PC-3 (cell line): ENCODE results near the gene PTPRQ. TPM values are rescaled to one million over a fixed set of nuclear protein-coding genes. Genes with fewer than 3 reads are reported as not detected.

Source experiments
- ATAC-seq: fragments of 200-7000 bp; cut with Tn5 transposase; 2 replicates; pipeline ENCODE4 v1.9.1; 2020; ENCODE audit warnings: mild to moderate bottlenecking, moderate library complexity
- BruUV-seq: library from RNA; stranded (reverse); fragments of 400-500 nt; replicated peaks from 2 replicates; lab custom pipeline; 2021; lab: Mats Ljungman, UMichigan
- CTCF ChIA-PET: fragments of 300-600 bp; sonication (Branson Sonifier 250); formaldehyde crosslinking; loops from one replicate; lab custom pipeline; 2022; ENCODE audit warnings: antibody characterized with exemption; lab: Charles Lee
- POLR2A ChIA-PET: fragments of 300-600 bp; sonication (Branson Sonifier 250); formaldehyde crosslinking; loops from one replicate; lab custom pipeline; 2022; ENCODE audit warnings: antibody characterized with exemption; ENCODE audit not compliant: unreplicated experiment; lab: Charles Lee
- DNase-seq: peaks from one replicate; pipeline ENCODE4 v3.0.0-alpha.2; 2015
- H2AFZ ChIP-seq: fragments of 300-600 bp; sonication (generic); 2 replicates; pipeline ENCODE4 v1.6.0; 2016; ENCODE audit warnings: antibody characterized with exemption, low read length
- H3F3A ChIP-seq: fragments of 300-600 bp; sonication (generic); one replicate; pipeline ENCODE4 v1.6.0; 2017; ENCODE audit warnings: antibody characterized with exemption, low read length, control low read depth, mild to moderate bottlenecking; ENCODE audit not compliant: unreplicated experiment
- H3K27ac ChIP-seq: fragments of 300-600 bp; sonication (generic); 2 replicates; pipeline ENCODE4 v1.5.1; 2016; ENCODE audit warnings: mild to moderate bottlenecking, low read length
- H3K27me3 ChIP-seq: fragments of 300-600 bp; sonication (generic); 2 replicates; pipeline ENCODE4 v1.6.1; 2016; ENCODE audit warnings: low read length, mixed read lengths
- H3K36me3 ChIP-seq: fragments of 300-600 bp; sonication (generic); 2 replicates; pipeline ENCODE4 v1.6.1; 2016; ENCODE audit warnings: low read depth, mixed run types, low read length, mixed read lengths
- H3K4me1 ChIP-seq: fragments of 300-600 bp; sonication (generic); 2 replicates; pipeline ENCODE4 v1.5.1; 2016; ENCODE audit warnings: low read length; ENCODE audit not compliant: insufficient read depth
- H3K4me2 ChIP-seq: fragments of 300-600 bp; sonication (generic); 2 replicates; pipeline ENCODE4 v1.6.0; 2016; ENCODE audit warnings: low read length
- H3K4me3 ChIP-seq: fragments of 300-600 bp; sonication (generic); 2 replicates; pipeline ENCODE4 v1.5.1; 2016; ENCODE audit warnings: mild to moderate bottlenecking, low read length, mixed read lengths
- H3K79me2 ChIP-seq: fragments of 300-600 bp; sonication (generic); 2 replicates; pipeline ENCODE4 v1.6.1; 2017; ENCODE audit warnings: low read length, mixed read lengths
- H3K9ac ChIP-seq: fragments of 300-600 bp; sonication (generic); 2 replicates; pipeline ENCODE4 v1.6.0; 2016; ENCODE audit warnings: mild to moderate bottlenecking, low read length
- H3K9me2 ChIP-seq: fragments of 300-600 bp; sonication (generic); replicated peaks from 2 replicates; pipeline ENCODE4 v1.6.1; 2016; ENCODE audit warnings: mixed run types, low read length, mixed read lengths
- H3K9me3 ChIP-seq: fragments of 300-600 bp; sonication (generic); 2 replicates; pipeline ENCODE4 v1.6.1; 2016; ENCODE audit warnings: low read length, mixed read lengths
- H4K20me1 ChIP-seq: fragments of 300-600 bp; sonication (generic); 2 replicates; pipeline ENCODE4 v1.6.1; 2016; ENCODE audit warnings: low read length, mixed read lengths
- EZH2 ChIP-seq: fragments of 300-600 bp; sonication (generic); IDR thresholded peaks from one replicate; pipeline ENCODE4 v1.6.1; 2017; ENCODE audit warnings: antibody characterized with exemption, mild to moderate bottlenecking, low read length; ENCODE audit not compliant: unreplicated experiment
- EZH2phosphoT487 ChIP-seq: fragments of 300-600 bp; sonication (generic); IDR thresholded peaks from 2 replicates; pipeline ENCODE4 v1.6.1; 2018; ENCODE audit warnings: mild to moderate bottlenecking, antibody characterized with exemption, low read length, borderline replicate concordance
- intact Hi-C: fragments of 100-400 bp; cut with micrococcal nuclease; formaldehyde crosslinking; loops from 2 replicates; pipeline ENCODE4 v1.9.0; 2023
- total RNA-seq: library from RNA; depleted of rRNA; stranded (reverse); fragments of >200 nt; gene quantifications from 2 replicates; pipeline ENCODE4 v1.2.3, GENCODE V29; 2014
- TF ChIP-seq, protein P1 (sequence below): fragments of 300-600 bp; sonication (generic); conservative IDR thresholded peaks from 2 replicates; pipeline ENCODE4 v1.5.1; 2017; ENCODE audit warnings: antibody characterized with exemption, low read depth, mild to moderate bottlenecking, low read length

Gene PTPRQ
- total RNA-seq, 1 experiment from 2014 or later = 0.07 TPM

DNA sequence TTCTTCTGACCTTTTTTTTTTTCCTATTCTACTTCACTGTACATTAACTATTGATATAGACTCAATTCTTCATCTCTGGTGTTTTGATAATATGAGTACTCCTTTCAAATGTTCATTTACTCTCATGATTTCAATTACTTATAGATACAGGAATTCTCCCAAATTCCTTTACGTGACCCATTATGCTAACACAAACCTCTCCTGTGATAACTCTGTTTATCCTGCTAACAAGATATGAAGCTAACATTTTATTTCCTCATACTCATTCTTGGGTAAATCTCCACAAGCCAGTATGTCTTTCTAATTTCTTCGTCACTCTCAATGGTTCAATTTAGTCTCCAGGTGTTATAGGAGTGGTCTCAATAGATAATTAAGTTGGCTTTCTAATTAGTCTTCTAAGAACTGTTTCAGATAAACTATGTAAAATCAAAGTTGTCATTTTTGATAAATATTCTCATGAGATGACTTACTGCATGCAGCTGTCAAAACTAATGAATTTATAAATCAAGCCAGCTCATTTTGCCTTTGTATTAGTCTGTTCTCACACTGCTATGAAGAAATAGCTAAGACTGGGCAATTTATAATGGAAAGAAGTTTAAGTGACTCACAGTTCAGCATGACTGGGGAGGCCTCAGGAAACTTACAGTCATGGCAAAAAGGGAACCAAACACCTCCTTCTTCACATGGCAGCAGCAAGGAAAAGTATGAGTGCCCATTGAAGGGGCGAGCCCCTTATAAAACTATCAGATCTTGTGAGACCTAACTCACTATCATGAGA is 132.8 kb downstream of the PTPRQ start:
- CTCF ChIA-PET = no interaction called here
- no TSS peak for BruUV-seq

DNA sequence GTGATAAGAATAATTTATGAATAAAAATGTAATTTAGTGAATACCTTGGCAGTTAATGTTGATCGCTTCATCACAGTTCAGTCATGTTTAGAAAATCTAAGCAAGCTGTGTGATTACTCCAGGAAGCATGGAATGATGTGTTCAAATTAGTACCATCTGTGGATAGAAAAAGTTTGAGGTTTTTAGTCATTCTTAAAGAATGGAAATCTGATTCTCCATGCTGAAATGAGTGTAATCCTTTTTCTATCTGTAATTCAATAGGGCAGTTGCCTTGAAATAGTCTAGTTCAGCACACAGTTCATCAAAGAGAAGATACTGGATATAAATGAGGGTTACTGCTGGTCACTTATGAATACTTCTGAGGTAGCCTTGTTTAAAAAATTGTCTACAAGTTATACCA is 136.2 kb downstream of the PTPRQ start:
- Histone ChIP-seq H3K4me1 (peaks cover 8% of the 10 kb centered on the region; the same call in 1 of the 2 replicates), H3K79me2 (no peaks in the 10 kb centered on the region), H2AFZ (no peak overlapping the region), H3F3A (no peaks in the 10 kb centered on the region), H3K9ac (no peak overlapping the region), H3K27me3 (no peaks in the 10 kb centered on the region), H3K4me2 (peak overlapping the region; percentile 7; the same call in 1 of the 2 replicates), H3K4me3 (no peak overlapping the region), H3K9me3 (no peaks in the 10 kb centered on the region), H4K20me1 (no peaks in the 10 kb centered on the region), H3K9me2 (no peaks in the 10 kb centered on the region), H3K27ac (peak overlapping the region; percentile 17), H3K36me3 (no peaks in the 10 kb centered on the region)
- DNase-seq (peak; percentile 73), ATAC-seq (peak; percentile 80)
- ChIA-PET POLR2A (no interaction called here), CTCF (no interaction called here)
- no TSS peak for BruUV-seq
- intact Hi-C loops = no loop called here
- TF ChIP-seq EZH2phosphoT487 (no peak), EZH2 (no peak)
- TF ChIP-seq, protein P1, sequence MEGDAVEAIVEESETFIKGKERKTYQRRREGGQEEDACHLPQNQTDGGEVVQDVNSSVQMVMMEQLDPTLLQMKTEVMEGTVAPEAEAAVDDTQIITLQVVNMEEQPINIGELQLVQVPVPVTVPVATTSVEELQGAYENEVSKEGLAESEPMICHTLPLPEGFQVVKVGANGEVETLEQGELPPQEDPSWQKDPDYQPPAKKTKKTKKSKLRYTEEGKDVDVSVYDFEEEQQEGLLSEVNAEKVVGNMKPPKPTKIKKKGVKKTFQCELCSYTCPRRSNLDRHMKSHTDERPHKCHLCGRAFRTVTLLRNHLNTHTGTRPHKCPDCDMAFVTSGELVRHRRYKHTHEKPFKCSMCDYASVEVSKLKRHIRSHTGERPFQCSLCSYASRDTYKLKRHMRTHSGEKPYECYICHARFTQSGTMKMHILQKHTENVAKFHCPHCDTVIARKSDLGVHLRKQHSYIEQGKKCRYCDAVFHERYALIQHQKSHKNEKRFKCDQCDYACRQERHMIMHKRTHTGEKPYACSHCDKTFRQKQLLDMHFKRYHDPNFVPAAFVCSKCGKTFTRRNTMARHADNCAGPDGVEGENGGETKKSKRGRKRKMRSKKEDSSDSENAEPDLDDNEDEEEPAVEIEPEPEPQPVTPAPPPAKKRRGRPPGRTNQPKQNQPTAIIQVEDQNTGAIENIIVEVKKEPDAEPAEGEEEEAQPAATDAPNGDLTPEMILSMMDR = no peak

More for the DNA sequence above, 132.8 kb downstream of the PTPRQ start:
- DNase-seq (no peak), ATAC-seq (no peak)
- no peaks in the 10 kb centered on the region for H3K79me2 ChIP-seq
- H3K9ac ChIP-seq = no peak overlapping the region
- no peaks in the 10 kb centered on the region for H3K27me3 ChIP-seq
- H3K9me2 ChIP-seq = no peaks in the 10 kb centered on the region
- H3K36me3 ChIP-seq = no peaks in the 10 kb centered on the region
- no peak overlapping the region for H3K4me3 ChIP-seq
- H3K27ac ChIP-seq = no peak overlapping the region
- intact Hi-C loops = no loop called here
- TF ChIP-seq, protein P1 = no peak
- TF ChIP-seq EZH2 = no peak
- TF ChIP-seq EZH2phosphoT487 = no peak
- H3K4me1 ChIP-seq = peaks cover 8% of the 10 kb centered on the region; the same call in 1 of the 2 replicates
- POLR2A ChIA-PET = no interaction called here
- H3K4me2 ChIP-seq = no peak overlapping the region
- H4K20me1 ChIP-seq = no peaks in the 10 kb centered on the region
- no peak overlapping the region for H2AFZ ChIP-seq
- H3F3A ChIP-seq = no peaks in the 10 kb centered on the region
- no peaks in the 10 kb centered on the region for H3K9me3 ChIP-seq

DNA sequence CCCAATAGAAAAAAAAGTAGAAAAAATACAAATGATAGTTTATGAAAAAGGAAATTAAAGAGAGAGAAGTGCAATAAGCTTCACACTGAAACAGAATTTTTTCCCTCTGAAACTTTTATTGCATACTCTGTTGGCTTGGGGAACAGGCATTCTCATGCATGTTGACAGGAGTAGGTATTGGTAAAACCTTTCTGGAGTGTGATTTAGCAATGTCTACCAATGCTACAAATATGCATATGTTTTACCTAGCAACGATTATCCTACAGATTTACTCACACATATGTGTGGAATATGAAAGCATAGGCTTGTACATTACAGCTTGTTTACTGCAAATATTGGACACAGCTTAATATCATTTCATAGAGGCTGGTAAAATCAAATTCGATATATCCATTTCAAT is 137.7 kb downstream of the PTPRQ start:
- H3K4me1 ChIP-seq = peaks cover 8% of the 10 kb centered on the region; the same call in 1 of the 2 replicates
- no peaks in the 10 kb centered on the region for H4K20me1 ChIP-seq
- H3K79me2 ChIP-seq = no peaks in the 10 kb centered on the region
- ATAC-seq (no peak), DNase-seq (no peak)
- TF ChIP-seq EZH2 (no peak), EZH2phosphoT487 (no peak)
- TF ChIP-seq, protein P1 = no peak
- intact Hi-C loops = no loop called here
- no peaks in the 10 kb centered on the region for H3K9me3 ChIP-seq
- no peak overlapping the region for H3K9ac ChIP-seq
- POLR2A ChIA-PET = no interaction called here
- no peaks in the 10 kb centered on the region for H3K27me3 ChIP-seq
- H3K9me2 ChIP-seq = no peaks in the 10 kb centered on the region
- no peak overlapping the region for H3K27ac ChIP-seq
- CTCF ChIA-PET = no interaction called here
- BruUV-seq = no TSS peak
- H3F3A ChIP-seq = no peaks in the 10 kb centered on the region
- no peak overlapping the region for H2AFZ ChIP-seq
- H3K36me3 ChIP-seq = no peaks in the 10 kb centered on the region
- H3K4me2 ChIP-seq = no peak overlapping the region
- no peak overlapping the region for H3K4me3 ChIP-seq
